LoVo (cell line): Measurements from ENCODE around the gene ARSA.
"Not testable (repeated sequence)": the region's sequence is repeated elsewhere in the genome, so short reads cannot be mapped to it uniquely, and the experiment has no call there.

ENCODE experiments used
- DNase-seq: peaks from one replicate; pipeline ENCODE4 v3.0.0-alpha.2; 2016; ENCODE audit warnings: low spot score

ARSA gene

GRCh38 chr22:50654664-50655063 is 26.7 kb upstream of the ARSA start:
- DNase-seq, result not testable (repeated sequence)

- DNase-seq, result no peak
Observed at GRCh38 chr22:50653256-50653655, 25.3 kb upstream of the ARSA start.

- not testable (repeated sequence) for DNase-seq
Observed at GRCh38 chr22:50643821-50644101, 15.8 kb upstream of the ARSA start.

- DNase-seq, result not testable (repeated sequence)
Observed at GRCh38 chr22:50643021-50643820, 15.3 kb upstream of the ARSA start.

- no peak for DNase-seq
Observed at GRCh38 chr22:50641696-50642607, 14.0 kb upstream of the ARSA start.

- DNase-seq, result no peak
Observed at GRCh38 chr22:50640857-50641647, 13.1 kb upstream of the ARSA start.

- DNase-seq, result not testable (repeated sequence)
Observed at GRCh38 chr22:50640296-50640695, 12.3 kb upstream of the ARSA start.

GRCh38 chr22:50635591-50635990 is 7.6 kb upstream of the ARSA start:
- DNase-seq, result no peak

- DNase-seq, result no peak
Observed at GRCh38 chr22:50633771-50634170, 5.8 kb upstream of the ARSA start.

GRCh38 chr22:50633086-50633485 is 5.1 kb upstream of the ARSA start:
- DNase-seq, result no peak

- no peak for DNase-seq
Observed at GRCh38 chr22:50630376-50630775, 2.4 kb upstream of the ARSA start.

GRCh38 chr22:50628543-50629134 is 687 bp upstream of the ARSA start:
- DNase-seq, result no peak

GRCh38 chr22:50626850-50627641 is 906 bp downstream of the ARSA start:
- no peak for DNase-seq

GRCh38 chr22:50626314-50626849 is 1.6 kb downstream of the ARSA start:
- no peak for DNase-seq

- no peak for DNase-seq
Observed at GRCh38 chr22:50625568-50626313, 2.2 kb downstream of the ARSA start.

GRCh38 chr22:50625131-50625567 is 2.8 kb downstream of the ARSA start:
- no peak for DNase-seq

- no peak for DNase-seq
Observed at GRCh38 chr22:50624347-50625130, 3.4 kb downstream of the ARSA start.

GRCh38 chr22:50622723-50623327 is 5.1 kb downstream of the ARSA start:
- peak; percentile 73 for DNase-seq
